Activated CD4-positive, alpha-beta T cell treated with anti-CD3 and anti-CD28 coated beads, Interleukin-2, amount 50 U/mL, for 1 hour (primary cell): Measurements from ENCODE around the gene TSPO2.

Experiments
- DNase-seq: peaks from one replicate; pipeline ENCODE4 v3.0.0-alpha.2; 2020

The TSPO2 gene

DNA sequence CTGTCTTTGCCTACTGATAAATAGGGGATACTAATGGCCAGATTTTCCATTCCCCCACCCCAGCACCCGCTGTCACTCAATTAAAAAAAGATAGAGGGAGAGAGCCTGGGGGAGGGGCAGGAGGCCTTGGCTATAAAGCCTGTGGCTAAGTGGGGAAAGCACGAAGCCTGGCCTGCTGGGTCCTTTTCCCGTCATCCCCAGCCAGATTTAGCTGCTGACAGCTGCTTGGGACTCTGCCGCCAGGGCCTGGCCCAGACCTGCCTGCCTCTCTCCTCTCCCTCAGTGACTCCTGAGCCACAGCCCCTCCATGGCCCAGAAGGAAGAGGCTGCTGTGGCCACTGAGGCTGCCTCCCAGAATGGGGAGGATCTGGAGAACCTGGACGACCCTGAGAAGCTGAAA lies 10.8 kb downstream of the TSPO2 start, which contains the start of gene APOBEC2:
APOBEC2 (plus strand) TSS at position 162 of the 400 bp plus-strand sequence; CDS start at position 308, 146 bp downstream.
- no peak for DNase-seq

DNA sequence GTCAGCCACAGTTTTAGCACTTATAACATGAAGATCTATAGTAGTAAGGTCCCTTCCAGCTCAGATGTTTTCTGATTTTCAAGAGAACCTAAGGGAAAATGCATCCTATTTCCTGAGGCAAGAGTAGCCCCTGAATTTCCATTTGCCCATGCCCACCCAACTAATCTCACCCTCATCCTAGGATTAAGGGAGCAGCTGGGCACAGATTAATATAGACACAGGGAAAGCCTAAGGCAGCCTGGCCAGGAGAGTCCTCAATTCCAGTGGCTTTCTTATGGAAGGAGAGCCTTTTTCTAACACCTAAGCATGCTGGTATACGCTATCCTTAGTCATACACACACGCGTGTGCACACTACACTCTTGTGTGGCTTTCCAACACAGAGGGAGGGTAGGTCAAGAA lies 12.2 kb downstream of the TSPO2 start:
- no peak for DNase-seq

DNA sequence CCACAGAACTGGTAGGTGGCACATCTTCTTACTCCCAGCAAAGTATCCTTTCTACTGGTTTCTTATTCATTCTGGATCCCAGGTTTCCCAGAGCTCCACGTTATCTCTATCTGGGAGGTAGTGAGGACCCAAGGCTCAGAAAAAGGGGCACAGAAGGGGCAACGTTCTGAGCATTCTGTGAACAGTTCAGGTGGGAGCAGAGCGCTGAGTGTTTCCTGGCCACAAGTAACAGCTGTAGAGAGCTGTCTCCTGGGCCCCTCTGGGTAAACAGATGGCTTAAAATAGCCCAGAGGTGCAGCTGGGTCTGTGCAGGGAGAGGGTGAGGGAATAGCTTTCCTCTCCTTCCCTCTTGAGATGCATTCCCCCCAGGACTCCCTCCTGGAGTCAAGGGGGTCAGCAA lies 12.9 kb downstream of the TSPO2 start:
- DNase-seq = no peak

DNA sequence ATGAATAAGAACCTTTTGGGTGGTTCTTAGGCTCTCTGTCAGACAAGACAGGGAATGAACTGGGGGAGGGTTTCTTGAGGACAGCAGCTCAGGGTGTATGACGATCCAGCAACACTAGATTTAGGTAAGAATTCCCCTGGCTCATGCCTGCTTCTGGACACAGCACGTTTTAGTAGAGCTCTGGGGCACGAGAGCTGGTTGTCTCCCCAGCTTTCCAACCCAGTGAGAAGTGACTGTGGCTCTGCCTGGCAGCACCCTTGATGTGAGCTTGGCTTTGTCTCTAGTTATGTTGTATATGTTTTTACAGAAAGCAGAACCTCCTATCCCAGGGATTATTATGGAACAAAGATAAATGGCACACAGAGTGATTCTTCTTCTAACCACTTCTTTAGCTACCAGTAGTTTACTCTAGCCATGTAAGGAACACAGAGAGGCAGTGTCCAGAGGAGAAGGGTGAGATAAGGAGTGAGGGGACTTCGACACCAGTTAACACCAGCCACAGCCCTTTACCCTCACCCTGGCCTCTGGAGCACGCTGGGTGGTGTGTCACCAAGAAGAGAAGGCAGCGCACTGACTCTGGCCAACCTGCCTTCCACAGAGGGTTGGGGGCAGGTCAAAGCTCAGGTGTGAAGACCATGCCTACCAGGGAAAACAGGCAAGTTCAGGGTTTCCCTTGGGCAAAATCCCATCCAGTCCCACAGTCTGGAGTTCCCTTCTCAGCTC lies 14.7 kb downstream of the TSPO2 start:
- no peak for DNase-seq

DNA sequence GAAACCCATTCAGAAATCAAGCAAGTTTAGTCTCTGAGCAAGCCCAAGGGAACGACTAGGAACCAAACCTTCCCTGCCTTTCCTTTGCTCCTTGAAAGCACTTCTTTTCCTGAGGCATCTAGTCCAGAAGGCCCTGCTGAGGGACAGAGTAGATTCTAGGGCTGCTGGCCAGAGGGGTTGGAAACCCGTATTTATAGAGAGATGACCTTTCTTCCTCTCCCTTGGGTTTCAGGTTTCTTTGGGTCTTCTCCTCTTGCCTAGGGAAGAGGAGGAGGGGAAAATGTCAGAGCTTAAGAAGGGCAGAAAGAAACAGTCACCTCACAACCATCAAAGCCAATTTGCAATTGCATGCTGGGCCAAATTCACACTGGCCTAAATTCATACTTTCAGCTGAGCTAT lies 16.5 kb downstream of the TSPO2 start:
- no peak for DNase-seq

DNA sequence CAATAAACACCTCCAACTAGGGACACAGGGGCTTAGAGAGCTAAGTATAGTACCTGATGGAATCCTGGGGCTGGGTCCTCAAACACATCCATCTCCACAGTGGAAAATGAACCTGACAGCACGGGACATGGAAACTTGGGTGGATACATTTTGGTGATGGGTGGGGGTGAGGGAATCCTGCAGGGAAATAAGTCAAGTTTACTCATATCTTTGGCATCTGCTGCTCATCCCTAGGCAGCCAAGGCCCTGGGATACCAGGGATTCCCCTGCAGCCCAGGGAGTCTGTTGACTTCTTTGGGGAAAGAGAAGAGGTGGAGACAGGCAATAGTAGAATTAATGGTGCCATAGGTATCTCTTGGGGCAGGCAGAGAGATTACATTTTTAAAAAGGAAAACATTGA lies 17.3 kb downstream of the TSPO2 start:
- no peak for DNase-seq

DNA sequence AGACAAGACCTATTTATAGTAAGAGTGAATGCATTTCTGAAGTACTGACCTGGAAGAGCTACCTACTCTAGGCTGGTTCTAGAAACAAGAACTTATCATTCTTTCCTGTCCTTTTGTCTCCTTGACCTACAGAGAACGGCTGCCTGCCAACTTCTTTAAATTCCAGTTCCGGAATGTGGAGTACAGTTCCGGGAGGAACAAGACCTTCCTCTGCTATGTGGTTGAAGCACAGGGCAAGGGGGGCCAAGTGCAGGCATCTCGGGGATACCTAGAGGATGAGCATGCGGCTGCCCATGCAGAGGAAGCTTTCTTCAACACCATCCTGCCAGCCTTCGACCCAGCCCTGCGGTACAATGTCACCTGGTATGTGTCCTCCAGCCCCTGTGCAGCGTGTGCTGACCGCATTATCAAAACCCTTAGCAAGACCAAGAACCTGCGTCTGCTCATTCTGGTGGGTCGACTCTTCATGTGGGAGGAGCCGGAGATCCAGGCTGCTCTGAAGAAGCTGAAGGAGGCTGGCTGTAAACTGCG lies 19.0 kb downstream of the TSPO2 start:
- no peak for DNase-seq

DNA sequence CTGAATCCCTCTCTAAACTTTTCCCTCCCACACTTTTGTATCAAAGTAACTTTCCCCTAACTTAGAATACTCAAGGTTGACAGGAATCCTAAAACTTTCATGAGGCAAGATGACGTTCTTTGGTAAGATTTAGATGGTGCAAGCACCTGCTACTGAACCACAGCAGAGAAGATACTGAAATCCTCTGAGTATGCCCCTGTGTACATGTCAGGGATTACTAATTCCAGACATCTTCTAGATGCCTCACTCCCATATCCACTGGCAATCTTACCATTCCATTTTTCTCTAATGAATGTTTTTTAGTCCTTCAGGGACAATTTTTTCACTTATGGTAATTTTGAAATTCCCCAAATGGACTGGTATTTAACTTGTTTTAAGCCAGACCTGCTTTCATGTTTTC lies 19.8 kb downstream of the TSPO2 start:
- no peak for DNase-seq

DNA sequence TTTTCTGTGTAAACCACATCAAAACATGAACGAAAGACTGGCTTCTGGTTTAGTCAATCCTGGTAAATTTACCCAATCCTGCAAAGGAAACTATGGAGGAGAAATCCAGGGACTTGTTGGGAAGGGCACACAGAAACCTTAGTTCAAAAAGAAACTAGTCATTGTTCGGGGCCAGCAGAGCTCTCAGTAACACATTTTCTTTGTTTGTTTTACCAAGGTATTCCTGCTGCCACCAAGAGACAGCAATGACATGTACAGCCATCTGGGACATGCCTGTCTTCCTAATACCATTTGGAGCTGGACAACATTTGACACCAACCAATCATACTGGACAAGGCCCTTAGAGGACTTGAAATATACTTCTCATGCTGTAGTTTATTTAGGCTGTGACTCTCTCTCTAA lies 21.6 kb downstream of the TSPO2 start:
- DNase-seq = no peak

DNA sequence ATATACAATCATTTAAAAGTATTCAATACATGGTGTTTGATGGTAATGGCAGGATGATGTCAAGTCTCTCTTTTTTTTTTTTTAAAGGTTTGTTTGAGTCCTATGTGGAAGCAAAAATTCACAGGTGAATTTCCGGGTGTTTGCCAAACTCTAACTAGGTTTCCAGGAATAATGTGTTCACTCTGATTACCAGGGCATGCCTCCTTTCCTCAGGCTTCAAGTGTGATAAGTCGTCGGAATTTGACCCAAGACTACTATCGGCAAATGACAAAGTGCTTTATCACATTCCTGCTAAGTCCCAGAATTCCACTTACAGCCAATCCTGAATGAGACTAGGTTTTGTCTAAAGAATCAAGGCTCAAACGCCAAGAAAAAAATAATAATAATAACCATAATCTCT lies 22.6 kb downstream of the TSPO2 start:
- no peak for DNase-seq

DNA sequence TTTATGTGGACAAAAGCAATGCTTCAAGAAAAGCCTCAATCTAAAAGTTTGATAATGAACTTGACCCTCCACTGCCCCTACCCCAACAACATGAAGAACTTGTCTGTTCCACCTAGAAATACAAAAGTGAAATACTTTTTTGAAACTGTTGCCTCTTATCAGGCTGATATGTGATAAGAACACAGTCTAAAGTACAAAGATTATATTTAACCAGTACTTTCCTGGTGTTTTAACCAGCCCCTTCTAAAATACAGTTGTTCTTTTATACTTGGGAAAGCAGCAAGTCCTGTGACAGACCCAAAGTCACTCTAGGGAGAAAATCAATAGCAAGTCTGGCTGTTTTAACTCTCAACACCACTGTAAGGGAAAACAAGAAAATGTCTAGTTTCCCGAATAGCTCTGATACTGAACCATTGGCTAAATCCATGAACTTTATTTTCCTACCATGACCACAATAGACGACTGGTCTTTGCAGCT lies 23.3 kb downstream of the TSPO2 start:
- DNase-seq = no peak

DNA sequence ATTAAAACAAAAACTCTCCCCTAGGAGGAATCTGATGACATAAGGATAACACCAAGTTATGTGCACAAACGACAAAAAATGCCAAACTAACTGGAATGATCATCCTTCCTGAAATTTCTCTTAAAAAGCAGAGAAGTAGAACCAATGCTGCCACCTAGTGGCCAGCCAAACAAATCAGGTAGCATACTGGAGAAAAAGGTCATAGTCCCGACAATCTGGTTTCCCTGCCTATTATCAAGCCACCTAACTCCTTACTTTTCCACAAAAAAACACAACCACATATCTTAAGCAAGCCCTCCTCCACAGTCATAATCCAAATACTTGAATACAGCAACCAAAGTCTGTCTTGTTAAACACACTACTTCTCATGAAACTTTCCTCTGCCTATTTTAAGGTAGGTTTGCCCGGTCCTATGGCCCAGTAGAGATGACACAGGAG lies 24.6 kb downstream of the TSPO2 start:
- peak; percentile 64 for DNase-seq

DNA sequence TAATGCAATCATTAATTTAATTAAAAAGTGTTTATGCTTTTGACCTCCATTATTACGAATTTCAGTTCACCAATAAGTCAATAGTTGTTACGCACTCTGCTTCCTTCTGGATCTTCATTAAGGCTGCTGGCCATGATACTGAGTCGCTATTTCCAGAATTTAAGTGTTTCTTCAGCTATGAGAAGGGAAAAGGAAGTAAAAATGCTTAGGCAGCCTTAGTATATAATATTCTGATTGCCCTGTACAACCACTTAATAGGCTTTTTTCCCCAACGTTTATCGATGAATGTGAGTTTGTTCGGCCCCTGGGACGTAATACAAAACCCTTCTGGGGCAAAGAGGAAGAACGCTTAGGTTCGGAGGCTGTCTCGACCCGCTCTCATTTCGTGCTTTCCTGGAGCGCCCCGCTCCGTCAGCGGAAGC lies 29.2 kb downstream of the TSPO2 start:
- DNase-seq = no peak

DNA sequence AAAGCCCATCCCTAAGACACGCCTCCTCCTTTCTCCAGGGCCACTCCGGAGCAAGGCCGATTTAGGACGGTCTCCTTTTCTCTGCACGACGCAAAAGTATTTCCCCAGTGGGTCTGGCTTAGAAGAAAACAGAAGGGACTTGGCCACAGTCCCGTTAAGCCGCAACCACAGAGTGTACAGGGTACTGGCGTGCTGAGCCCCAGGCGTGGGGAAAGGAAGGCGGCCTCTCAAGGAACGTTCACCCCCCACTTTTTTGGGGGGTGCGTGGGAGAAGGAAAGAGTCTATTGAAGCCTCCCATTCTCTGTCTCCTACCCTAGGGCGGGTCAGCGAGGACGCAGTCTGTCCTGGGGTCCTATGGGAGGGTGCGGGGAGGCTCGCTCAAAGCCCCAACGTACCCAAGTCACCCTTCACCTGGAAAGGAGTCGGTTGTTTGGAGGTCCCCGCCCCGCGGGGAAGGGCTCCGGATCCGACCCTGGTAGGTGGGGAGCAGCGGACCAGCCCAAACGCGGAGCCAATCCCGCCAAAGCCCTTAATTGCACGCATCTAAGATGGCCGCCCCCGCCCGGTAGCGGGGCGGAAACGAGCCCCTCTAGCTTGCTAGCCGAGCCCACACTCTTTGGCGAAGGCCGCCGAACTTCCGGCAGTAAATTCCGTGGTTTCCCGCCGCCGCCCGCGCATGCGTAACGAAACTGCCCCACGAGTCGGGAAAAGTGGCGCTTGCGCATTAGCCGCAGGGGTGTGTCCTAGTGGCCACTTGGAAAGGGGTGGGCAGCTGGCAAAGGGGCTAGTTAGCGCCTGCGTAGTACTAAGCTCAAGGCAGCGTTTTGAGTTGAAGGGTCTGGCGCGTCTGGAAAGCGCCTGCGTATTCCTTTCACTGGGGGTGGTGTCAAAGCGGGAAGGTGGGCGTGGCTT lies 29.9 kb downstream of the TSPO2 start, which contains the start of gene OARD1:
OARD1 (minus strand) TSS at position 434 of the 913 bp plus-strand sequence. CDS start 722 bp downstream, outside the sequence.
- peak; percentile 100 for DNase-seq

DNA sequence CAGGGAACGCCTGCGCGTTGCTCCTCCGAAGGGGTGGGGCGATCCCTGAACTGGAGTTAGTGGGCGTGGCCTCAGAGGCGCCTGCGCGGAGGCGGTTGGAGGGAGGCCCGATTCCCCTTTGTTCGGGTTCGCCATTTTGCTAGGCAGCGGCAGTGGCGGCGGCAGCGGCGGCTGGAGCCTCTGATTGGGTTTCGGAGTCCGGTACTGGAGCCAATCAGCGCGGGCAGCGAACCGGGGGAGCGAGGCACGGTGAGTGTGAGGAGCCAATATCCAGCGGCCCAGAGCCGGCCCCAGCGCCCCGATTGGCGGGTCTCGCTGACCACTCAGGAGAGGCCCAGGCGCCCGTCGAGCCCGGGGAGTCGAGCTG lies 30.6 kb downstream of the TSPO2 start, which contains the start of gene NFYA:
NFYA (plus strand) TSS at position 139 of the 367 bp plus-strand sequence. CDS start 6,116 bp downstream, outside the sequence.
- peak; percentile 100 for DNase-seq

DNA sequence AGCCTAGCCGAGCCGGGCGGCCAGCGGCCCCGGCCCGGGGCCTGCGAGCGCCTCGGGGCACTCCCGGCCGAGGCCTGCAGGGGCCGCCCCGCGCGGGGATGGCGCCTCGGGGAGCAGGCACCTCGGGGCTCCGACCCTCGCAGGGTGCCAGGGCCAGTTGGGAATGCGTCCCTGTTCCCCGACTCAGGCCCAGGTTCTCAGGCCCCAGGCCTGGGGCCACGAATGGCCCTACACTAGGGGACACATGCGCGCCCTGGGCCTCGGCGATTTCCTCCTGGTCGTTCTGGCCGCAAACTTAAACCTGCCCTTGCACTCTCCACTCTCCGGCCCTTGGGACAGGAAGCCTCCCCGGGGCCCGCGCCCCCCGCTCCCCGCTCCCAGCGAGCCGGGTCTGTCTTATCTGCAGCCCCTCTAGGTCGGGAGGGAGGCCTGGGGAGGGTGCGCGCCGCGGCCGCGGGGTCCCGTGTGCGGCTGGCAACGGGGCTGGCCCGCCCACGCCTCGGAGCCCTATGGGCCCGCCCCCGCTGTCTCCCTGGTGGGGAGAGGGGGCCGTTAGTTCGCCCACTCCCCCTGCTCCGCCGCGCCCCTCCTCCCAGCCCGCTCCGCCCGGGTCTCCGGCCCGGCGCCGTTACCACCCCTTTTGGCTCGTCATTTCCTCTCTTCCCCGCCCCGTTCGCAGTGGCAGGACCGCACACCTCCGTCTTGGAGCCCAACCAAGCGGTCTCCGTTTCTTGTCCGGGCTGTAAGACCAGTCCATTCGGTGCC lies 31.1 kb downstream of the TSPO2 start:
- peak; percentile 75 for DNase-seq

DNA sequence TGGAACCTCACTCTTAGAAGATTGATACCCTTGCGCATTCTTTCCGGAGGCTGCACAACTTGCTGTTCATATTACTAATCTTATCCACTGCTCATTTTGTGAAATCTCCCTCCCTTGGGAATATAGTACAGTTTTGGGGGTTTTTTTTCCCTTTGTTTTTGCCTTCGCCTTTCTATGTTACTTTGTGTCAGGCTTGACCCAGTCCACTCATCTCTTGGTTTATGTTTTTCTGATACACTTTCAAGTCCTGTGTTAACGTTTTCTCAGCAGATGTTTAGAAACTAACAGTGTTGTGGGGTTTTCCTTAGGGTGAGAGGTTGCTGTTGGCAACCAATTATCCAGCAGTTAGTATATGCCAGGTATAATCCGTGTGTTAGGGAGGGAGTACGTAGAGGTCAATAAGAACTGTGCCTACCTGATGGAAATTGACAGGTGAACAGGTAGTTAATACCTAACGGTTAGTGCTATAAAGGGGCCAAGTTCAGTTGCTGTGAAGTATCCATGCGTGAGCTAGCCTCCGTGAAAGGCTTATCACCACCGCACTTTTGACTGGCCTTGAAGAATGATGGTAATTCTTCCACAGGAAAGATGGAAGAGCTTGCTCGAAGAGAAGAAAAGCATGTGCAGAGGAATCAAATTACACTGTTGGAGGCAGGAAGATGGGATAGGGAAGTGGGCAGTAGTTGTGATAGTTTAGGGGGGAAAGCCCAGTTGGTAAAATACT lies 31.9 kb downstream of the TSPO2 start:
- no peak for DNase-seq

DNA sequence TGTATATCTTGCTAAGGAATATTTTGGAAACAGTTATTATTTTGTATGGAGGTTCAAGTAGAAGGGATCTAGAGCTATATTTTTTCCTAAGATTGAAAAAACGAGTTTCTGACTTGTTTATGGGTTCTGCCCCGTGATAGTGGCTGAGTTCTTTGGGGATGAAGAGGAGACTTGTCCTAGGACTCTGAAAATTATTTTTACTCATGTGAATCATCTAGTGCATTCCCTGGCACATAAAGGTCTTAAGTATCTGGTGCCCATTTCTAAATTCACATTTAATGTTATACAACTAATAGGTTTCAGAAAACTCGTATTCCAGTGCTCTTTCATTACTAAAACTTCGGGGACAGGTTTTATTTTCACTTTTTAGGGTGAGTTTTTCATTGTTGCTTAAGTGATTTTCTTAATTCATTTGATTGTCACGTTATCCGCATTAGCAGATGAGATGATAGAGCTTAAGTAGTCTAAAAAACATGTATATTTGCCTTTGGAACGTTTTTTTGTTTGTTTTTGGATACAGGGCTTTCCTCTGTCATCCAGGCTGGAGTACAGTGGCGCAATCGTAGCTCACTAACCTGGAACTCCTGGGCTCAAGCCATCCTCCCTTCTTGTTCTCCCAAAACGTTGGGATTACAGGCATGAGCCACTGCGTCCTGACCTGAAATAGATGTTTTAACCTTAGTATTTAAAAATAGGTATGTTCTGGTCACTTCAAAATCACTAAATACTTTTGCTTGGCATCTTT lies 32.6 kb downstream of the TSPO2 start:
- DNase-seq = no peak

DNA sequence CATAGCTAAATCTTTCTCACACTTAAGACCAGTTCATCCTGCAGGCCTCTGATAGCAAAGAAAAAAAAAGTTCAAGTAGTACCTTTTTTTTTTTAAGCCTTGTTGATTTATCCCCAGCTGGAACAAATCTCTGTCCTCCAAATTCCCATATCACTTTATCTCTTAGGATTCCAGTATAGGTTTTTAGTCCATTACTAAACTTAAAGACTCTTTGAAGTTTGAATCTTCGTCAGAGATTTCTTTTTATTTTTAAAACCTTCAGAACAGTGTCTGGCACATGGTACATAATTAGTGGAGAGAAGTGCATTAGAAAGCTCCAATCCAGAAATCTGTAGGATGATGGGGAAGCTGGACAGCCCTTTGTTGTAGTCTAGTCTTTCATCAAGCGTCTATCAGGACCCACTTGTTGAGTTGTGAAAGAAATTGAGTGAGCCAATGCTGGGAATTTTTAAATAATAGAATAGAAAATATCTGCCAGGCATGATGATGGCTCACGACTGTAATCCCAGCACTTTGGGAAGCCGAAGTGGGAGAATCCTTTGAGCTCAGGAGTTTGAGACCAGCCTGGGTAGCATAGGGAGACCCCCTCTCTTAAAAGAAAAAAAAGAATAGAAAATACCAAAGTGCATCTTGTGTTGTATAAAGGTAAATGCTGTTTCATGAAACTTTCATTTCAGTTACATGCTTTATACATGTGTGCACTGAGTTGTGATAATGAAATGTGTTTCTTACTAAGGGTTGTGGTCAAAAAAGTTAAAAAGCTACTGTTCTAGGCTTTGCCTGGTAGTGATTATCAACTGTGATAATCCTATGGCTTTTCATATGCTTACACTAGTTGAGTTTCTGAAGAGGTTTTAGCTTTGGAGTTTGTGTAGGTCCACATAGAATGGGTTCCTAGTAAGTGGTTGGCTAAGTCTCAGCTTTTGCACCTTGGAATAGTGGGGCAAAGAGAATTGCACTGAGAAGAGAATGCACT lies 33.7 kb downstream of the TSPO2 start:
- DNase-seq = no peak

DNA sequence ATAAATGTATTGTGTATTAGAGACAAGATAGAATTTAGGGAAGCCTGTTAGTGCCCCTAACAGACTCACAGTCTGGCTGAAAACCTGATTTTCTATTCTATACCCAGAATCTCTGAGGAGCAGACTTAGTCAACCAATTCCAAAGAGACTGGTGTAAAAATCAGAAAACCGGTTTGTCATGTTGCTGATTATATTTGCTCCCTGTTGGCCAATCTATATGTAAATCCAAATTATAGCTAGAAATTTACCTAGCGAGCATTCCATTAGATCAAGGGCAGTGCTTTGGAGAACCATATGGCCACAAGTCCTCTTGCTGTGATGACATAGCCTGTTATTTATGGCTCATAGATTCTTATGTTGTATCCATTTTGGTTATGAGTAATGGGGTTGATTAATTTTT lies 35.3 kb downstream of the TSPO2 start:
- DNase-seq = no peak
